Ascending aorta (tissue), 2 donors: ENCODE data around the gene INSC. TPM values are rescaled to one million over a fixed set of nuclear protein-coding genes. Genes with fewer than 3 reads are reported as not detected.

ENCODE experiments used
- DNase-seq, 2 donors: peaks; one replicate each; pipeline ENCODE4 v3.0.0-alpha.2; 2019; ENCODE audit warnings: low spot score in 2 of 2
- H3K27ac ChIP-seq, 2 donors: fragments of 200-600 bp; sonication (generic); one replicate each; pipeline ENCODE4 v1.5.1; 2016 to 2017; ENCODE audit warnings: mild to moderate bottlenecking in 1 of 2
- H3K27me3 ChIP-seq: fragments of 200-600 bp; sonication (generic); one replicate; pipeline ENCODE4 v1.5.1; 2017
- H3K36me3 ChIP-seq, 2 donors: fragments of 200-600 bp; sonication (generic); one replicate each; pipeline ENCODE4 v1.5.1; 2016
- H3K4me1 ChIP-seq, 2 donors: fragments of 200-600 bp; sonication (generic); one replicate each; pipeline ENCODE4 v1.5.1; 2016 to 2017; ENCODE audit warnings: mild to moderate bottlenecking in 1 of 2
- H3K4me3 ChIP-seq, 2 donors: fragments of 200-600 bp; sonication (generic); one replicate each; pipeline ENCODE4 v1.5.1; 2016 to 2017; ENCODE audit warnings: mild to moderate bottlenecking in 1 of 2
- H3K9me3 ChIP-seq, 2 donors: fragments of 200-600 bp; sonication (generic); one replicate each; pipeline ENCODE4 v1.5.1; 2016
- CTCF ChIP-seq, 3 experiments: fragments of 200-600 bp in 2 of 3; fragments of 450-650 bp in 1 of 3; sonication (generic) in 2 of 3; IDR thresholded peaks; one replicate each; pipeline ENCODE4 v1.5.1; 2016 to 2019; ENCODE audit warnings: antibody characterized with exemption in 3 of 3, mild to moderate bottlenecking in 1 of 3, moderate library complexity in 1 of 3
- intact Hi-C: fragments of 100-400 bp; cut with DNase I; formaldehyde crosslinking; loops from one replicate; pipeline ENCODE4 v1.15.1; 2023
- total RNA-seq: library from RNA; depleted of rRNA; stranded (reverse); fragments of >200 nt; gene quantifications from one replicate; pipeline ENCODE4 v1.1.0, GENCODE V29; 2016

INSC gene
- total RNA-seq, 1 donor from 2014 or later, result not detected

GRCh38 chr11:15233371-15234165, 118.8 kb downstream of the INSC start:
- no peak overlapping the region for H3K27ac ChIP-seq
- no peak overlapping the region for H3K4me3 ChIP-seq
- H3K4me1 ChIP-seq, result no peaks in the 10 kb centered on the region
- intact Hi-C loops, result no loop called here
- no peak for TF ChIP-seq CTCF (IDR thresholded peaks at IDR 0.05)
- H3K36me3 ChIP-seq, result no peaks in the 10 kb centered on the region
- DNase-seq, result no peak
- no peaks in the 10 kb centered on the region for H3K27me3 ChIP-seq
- H3K9me3 ChIP-seq, result no peaks in the 10 kb centered on the region

- intact Hi-C loops, result no loop called here
- no peak overlapping the region for H3K4me3 ChIP-seq
- H3K4me1 ChIP-seq, result no peaks in the 10 kb centered on the region
- DNase-seq, result no peak
- H3K27me3 ChIP-seq, result no peaks in the 10 kb centered on the region
- H3K36me3 ChIP-seq, result no peaks in the 10 kb centered on the region
- H3K9me3 ChIP-seq, result no peaks in the 10 kb centered on the region
- no peak for TF ChIP-seq CTCF (IDR thresholded peaks at IDR 0.05)
- H3K27ac ChIP-seq, result no peak overlapping the region
These were observed 120.1 kb downstream of the INSC start for GRCh38 chr11:15234796-15235195.

- intact Hi-C loops, result no loop called here
- H3K36me3 ChIP-seq, result no peaks in the 10 kb centered on the region
- H3K4me3 ChIP-seq, result no peak overlapping the region
- no peaks in the 10 kb centered on the region for H3K4me1 ChIP-seq
- no peak for DNase-seq
- no peak overlapping the region for H3K27ac ChIP-seq
- no peaks in the 10 kb centered on the region for H3K27me3 ChIP-seq
- H3K9me3 ChIP-seq, result no peaks in the 10 kb centered on the region
- no peak for TF ChIP-seq CTCF (IDR thresholded peaks at IDR 0.05)
These were observed 121.8 kb downstream of the INSC start for GRCh38 chr11:15236559-15236958.

DNA sequence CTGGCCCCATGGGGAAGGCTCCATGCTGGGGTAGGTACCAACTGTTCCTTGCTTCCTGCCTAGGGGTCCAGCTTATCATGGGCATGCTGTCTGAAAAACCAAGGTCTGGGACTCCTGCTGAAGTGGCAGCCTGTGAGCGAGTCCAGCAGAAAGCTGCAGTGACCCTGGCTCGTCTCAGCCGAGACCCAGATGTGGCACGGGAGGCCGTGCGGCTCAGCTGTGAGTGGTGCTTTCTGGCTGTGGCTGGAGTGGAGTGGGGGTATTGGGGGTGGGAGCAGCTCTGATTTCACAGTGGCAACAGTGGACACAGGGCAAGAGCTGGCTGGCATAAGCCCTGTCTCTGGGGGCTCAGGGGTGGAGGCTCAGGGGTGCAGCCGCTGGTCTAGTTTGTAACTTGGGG, 124.1 kb downstream of the INSC start:
- intact Hi-C loops, result no loop called here
- H3K4me3 ChIP-seq, result no peak overlapping the region
- H3K9me3 ChIP-seq, result no peaks in the 10 kb centered on the region
- no peak for DNase-seq
- H3K27ac ChIP-seq, result no peak overlapping the region
- no peak for TF ChIP-seq CTCF (IDR thresholded peaks at IDR 0.05)
- no peaks in the 10 kb centered on the region for H3K4me1 ChIP-seq
- H3K27me3 ChIP-seq, result no peaks in the 10 kb centered on the region
- no peaks in the 10 kb centered on the region for H3K36me3 ChIP-seq

- Histone ChIP-seq H3K27me3 (no peaks in the 10 kb centered on the region), H3K4me3 (no peak overlapping the region), H3K9me3 (no peaks in the 10 kb centered on the region), H3K4me1 (no peaks in the 10 kb centered on the region), H3K27ac (no peak overlapping the region), H3K36me3 (no peaks in the 10 kb centered on the region)
- intact Hi-C loops, result no loop called here
- DNase-seq, result no peak
- TF ChIP-seq CTCF (IDR thresholded peaks at IDR 0.05), result no peak
These were observed 134.0 kb downstream of the INSC start for GRCh38 chr11:15248749-15249148.
